Stimulated activated naive CD8-positive, alpha-beta T cell treated with anti-CD3 and anti-CD28 coated beads, Interleukin-15, amount 100 ng/mL, for 72 hours (primary cell): ENCODE results near the gene MAD1L1.
A peak's percentile ranks its signal among the peaks of the same experiment; 100 is the strongest.

Experiments used
- ATAC-seq: fragments of 150-1000 bp; cut with Tn5 transposase; 2 replicates; pipeline ENCODE4 v1.10.0; 2021; ENCODE audit warnings: mild to moderate bottlenecking, moderate library complexity
- DNase-seq, 2 donors: peaks; one replicate each; pipeline ENCODE4 v3.0.0; 2021 to 2022
- H3K27ac Mint-ChIP-seq, 2 donors: one replicate each; pipeline ENCODE4 v1.8.0; 2022; ENCODE audit warnings: mild to moderate bottlenecking in 2 of 2, mixed read lengths in 2 of 2, moderate library complexity in 2 of 2
- H3K27me3 Mint-ChIP-seq: one replicate; pipeline ENCODE4 v1.8.0; 2022; ENCODE audit warnings: mixed read lengths
- H3K4me1 Mint-ChIP-seq: one replicate; pipeline ENCODE4 v1.8.0; 2022; ENCODE audit warnings: mild to moderate bottlenecking, mixed read lengths
- H3K4me3 Mint-ChIP-seq, 2 donors: one replicate each; pipeline ENCODE4 v1.8.0; 2022; ENCODE audit warnings: mild to moderate bottlenecking in 2 of 2, mixed read lengths in 2 of 2, moderate library complexity in 1 of 2
- H3K9me3 Mint-ChIP-seq, 2 donors: one replicate each; pipeline ENCODE4 v1.8.0; 2022; ENCODE audit warnings: mixed read lengths in 2 of 2

MAD1L1 gene

GRCh38 chr7:1928645-1929348 is 303.9 kb downstream of the MAD1L1 start:
- no peaks in the 10 kb centered on the region for H3K9me3 Mint-ChIP-seq
- peaks cover 43% of the 10 kb centered on the region for H3K4me1 Mint-ChIP-seq
- DNase-seq (no peak), ATAC-seq (no peak)
- H3K27ac Mint-ChIP-seq = no peak overlapping the region
- H3K27me3 Mint-ChIP-seq = peaks cover 26% of the 10 kb centered on the region
- H3K4me3 Mint-ChIP-seq = no peak overlapping the region

DNA sequence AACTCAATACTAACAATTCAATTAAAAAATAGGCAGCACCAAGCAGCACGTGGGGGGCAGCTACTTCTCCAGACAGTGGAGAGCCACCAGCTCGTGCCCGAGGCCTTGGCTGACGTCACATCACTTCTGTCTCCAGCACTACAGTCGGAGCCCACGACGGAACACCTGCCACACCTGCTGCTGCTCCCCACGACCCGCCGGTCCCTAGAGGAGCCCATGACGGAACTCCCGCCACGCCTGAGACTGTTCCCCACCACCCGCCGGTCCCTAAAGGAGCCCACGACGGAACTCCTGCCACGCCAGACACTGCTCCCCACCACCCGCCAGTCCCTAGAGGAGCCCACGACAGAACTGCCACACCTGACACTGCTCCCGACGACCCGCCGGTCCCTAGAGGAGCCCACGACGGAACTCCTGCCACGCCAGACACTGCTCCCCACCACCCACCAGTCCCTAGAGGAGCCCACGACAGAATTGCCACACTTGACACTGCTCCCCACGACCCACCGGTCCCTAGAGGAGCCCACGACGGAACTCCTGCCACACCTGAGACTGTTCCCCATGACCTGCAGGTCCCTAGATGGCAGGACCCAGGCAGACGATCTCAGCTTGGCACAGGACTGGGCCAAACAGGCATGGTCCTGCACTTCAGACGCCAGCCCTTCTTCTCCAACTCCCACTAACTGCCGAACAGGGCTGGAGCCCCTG is 304.7 kb downstream of the MAD1L1 start:
- no peak overlapping the region for H3K4me3 Mint-ChIP-seq
- DNase-seq = no peak
- no peak overlapping the region for H3K27ac Mint-ChIP-seq
- peaks cover 50% of the 10 kb centered on the region for H3K4me1 Mint-ChIP-seq
- H3K27me3 Mint-ChIP-seq = peaks cover 26% of the 10 kb centered on the region
- no peak for ATAC-seq
- no peaks in the 10 kb centered on the region for H3K9me3 Mint-ChIP-seq

- Mint-ChIP-seq H3K27ac (no peak overlapping the region), H3K4me1 (peaks cover 62% of the 10 kb centered on the region), H3K27me3 (peaks cover 26% of the 10 kb centered on the region), H3K9me3 (no peaks in the 10 kb centered on the region), H3K4me3 (no peak overlapping the region)
- no peak for ATAC-seq
- DNase-seq = no peak
Observed at GRCh38 chr7:1926908-1927306, 305.8 kb downstream of the MAD1L1 start.

DNA sequence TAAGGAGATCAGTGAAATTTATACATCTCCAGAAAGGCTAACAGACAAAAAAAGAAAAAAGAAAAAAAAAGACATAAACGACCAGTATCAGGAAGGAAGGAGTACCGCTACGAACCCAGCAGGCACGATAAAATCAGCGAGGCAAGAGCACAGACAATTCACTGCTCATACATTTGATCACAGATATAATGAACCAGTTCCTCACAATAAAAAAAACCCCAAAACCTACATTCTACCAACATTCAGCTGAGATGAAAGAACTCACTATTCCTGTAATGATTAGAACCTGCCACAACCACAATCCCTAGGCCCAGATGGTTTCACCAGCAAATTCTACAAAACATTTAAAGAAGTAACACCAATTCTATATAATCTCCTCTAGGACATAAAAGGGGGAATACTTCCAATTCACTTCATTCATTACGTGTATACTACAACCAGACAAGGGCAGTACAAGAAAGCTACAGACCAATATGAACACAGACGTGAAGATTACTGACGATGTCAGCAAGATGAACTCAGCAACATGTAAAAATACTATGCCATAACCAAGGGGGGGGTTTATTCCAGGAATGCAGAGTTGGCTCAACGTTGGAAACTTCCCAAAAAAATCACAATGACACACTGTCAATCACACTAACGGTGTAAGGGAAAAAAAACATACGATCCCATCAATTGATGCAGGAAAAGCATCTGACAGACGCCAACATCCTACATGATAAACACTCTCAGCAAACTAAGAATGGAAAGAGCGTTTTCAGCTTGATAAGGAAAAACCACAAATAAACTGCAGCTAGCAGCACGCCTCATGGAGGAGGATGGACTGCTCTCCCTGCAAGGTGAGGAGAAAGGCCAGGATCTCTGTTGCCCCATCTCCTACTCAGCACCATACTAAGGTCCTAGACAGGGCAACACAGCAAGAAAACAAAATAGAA is 306.5 kb downstream of the MAD1L1 start:
- Mint-ChIP-seq H3K4me3 (peak overlapping the region; percentile 52 to 55), H3K4me1 (peaks cover 68% of the 10 kb centered on the region), H3K27me3 (peaks cover 26% of the 10 kb centered on the region), H3K9me3 (no peaks in the 10 kb centered on the region), H3K27ac (no peak overlapping the region)
- peak; percentile 77 for ATAC-seq
- DNase-seq = no peak

GRCh38 chr7:1925349-1925748 is 307.4 kb downstream of the MAD1L1 start:
- no peak for DNase-seq
- H3K27ac Mint-ChIP-seq = no peak overlapping the region
- no peak for ATAC-seq

GRCh38 chr7:1924258-1924817 is 308.4 kb downstream of the MAD1L1 start:
- Mint-ChIP-seq H3K27ac (peak overlapping the region in 1 of 2 donors; percentile 2), H3K27me3 (peaks cover 34% of the 10 kb centered on the region), H3K9me3 (no peaks in the 10 kb centered on the region), H3K4me1 (peaks cover 87% of the 10 kb centered on the region), H3K4me3 (peak overlapping the region; percentile 32 to 53)
- no peak for DNase-seq
- ATAC-seq = peak; percentile 41

More at GRCh38 chr7:1925349-1925748, 307.4 kb downstream of the MAD1L1 start:
- Mint-ChIP-seq H3K4me3 (peak overlapping the region; percentile 52 to 55), H3K27me3 (peaks cover 29% of the 10 kb centered on the region), H3K9me3 (no peaks in the 10 kb centered on the region), H3K4me1 (peaks cover 77% of the 10 kb centered on the region)

GRCh38 chr7:1923409-1924257 is 309.1 kb downstream of the MAD1L1 start:
- H3K4me1 Mint-ChIP-seq = peaks cover 94% of the 10 kb centered on the region
- H3K27ac Mint-ChIP-seq = no peak overlapping the region
- peaks cover 33% of the 10 kb centered on the region for H3K27me3 Mint-ChIP-seq
- peak overlapping the region; percentile 32 to 53 for H3K4me3 Mint-ChIP-seq
- DNase-seq = no peak
- H3K9me3 Mint-ChIP-seq = no peaks in the 10 kb centered on the region
- no peak for ATAC-seq

- peaks cover 95% of the 10 kb centered on the region for H3K4me1 Mint-ChIP-seq
- H3K27ac Mint-ChIP-seq = no peak overlapping the region
- peaks cover 26% of the 10 kb centered on the region for H3K27me3 Mint-ChIP-seq
- no peaks in the 10 kb centered on the region for H3K9me3 Mint-ChIP-seq
- DNase-seq (no peak), ATAC-seq (no peak)
- H3K4me3 Mint-ChIP-seq = no peak overlapping the region
Observed at GRCh38 chr7:1922870-1923236, 309.9 kb downstream of the MAD1L1 start.

- H3K27ac Mint-ChIP-seq = no peak overlapping the region
- no peaks in the 10 kb centered on the region for H3K9me3 Mint-ChIP-seq
- DNase-seq (peak; percentile 55 to 60), ATAC-seq (peak; percentile 58)
- peaks cover 98% of the 10 kb centered on the region for H3K4me1 Mint-ChIP-seq
- H3K4me3 Mint-ChIP-seq = peak overlapping the region; percentile 50 to 76
- H3K27me3 Mint-ChIP-seq = peaks cover 24% of the 10 kb centered on the region
Observed at GRCh38 chr7:1922071-1922869, 310.5 kb downstream of the MAD1L1 start.

GRCh38 chr7:1920881-1921280 is 311.9 kb downstream of the MAD1L1 start:
- peak overlapping the region in 1 of 2 donors; percentile 90 for H3K27ac Mint-ChIP-seq
- H3K4me3 Mint-ChIP-seq = peak overlapping the region; percentile 8 to 89
- no peak for ATAC-seq
- peaks cover 98% of the 10 kb centered on the region for H3K4me1 Mint-ChIP-seq
- no peak for DNase-seq
- H3K9me3 Mint-ChIP-seq = no peaks in the 10 kb centered on the region
- H3K27me3 Mint-ChIP-seq = peaks cover 15% of the 10 kb centered on the region

DNA sequence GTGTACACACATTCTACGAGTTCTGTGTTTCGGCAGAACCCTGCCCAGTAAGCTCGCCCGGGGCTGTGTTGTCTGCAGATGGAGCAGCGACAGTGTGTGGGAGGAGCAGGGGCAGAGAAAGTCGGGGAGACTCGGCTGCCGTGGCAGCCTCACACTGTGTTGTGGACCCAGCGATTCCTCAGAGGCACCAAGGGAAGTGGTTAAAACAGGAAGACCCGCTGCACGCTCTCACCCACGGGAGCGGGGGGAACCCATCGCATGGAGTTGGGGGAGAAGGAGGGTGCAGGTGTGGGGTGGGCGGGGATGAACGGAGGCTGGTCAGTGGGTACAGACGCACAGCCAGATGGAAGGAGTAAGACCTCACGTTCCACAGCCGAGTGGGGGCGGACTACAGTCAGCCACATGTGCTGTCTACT is 312.5 kb downstream of the MAD1L1 start:
- peaks cover 15% of the 10 kb centered on the region for H3K27me3 Mint-ChIP-seq
- peak overlapping the region; percentile 86 to 90 for H3K27ac Mint-ChIP-seq
- no peaks in the 10 kb centered on the region for H3K9me3 Mint-ChIP-seq
- H3K4me3 Mint-ChIP-seq = peak overlapping the region; percentile 63 to 89
- H3K4me1 Mint-ChIP-seq = peaks cover 92% of the 10 kb centered on the region
- DNase-seq = peak in 1 of 2 donors; percentile 33
- peak; percentile 60 for ATAC-seq

- Mint-ChIP-seq H3K27ac (peak overlapping the region; percentile 86 to 90), H3K4me1 (peaks cover 86% of the 10 kb centered on the region), H3K9me3 (no peaks in the 10 kb centered on the region), H3K27me3 (peaks cover 14% of the 10 kb centered on the region), H3K4me3 (peak overlapping the region; percentile 63 to 89)
- DNase-seq = no peak
- peak; percentile 46 for ATAC-seq
Observed at GRCh38 chr7:1919539-1920265, 313.0 kb downstream of the MAD1L1 start.

DNA sequence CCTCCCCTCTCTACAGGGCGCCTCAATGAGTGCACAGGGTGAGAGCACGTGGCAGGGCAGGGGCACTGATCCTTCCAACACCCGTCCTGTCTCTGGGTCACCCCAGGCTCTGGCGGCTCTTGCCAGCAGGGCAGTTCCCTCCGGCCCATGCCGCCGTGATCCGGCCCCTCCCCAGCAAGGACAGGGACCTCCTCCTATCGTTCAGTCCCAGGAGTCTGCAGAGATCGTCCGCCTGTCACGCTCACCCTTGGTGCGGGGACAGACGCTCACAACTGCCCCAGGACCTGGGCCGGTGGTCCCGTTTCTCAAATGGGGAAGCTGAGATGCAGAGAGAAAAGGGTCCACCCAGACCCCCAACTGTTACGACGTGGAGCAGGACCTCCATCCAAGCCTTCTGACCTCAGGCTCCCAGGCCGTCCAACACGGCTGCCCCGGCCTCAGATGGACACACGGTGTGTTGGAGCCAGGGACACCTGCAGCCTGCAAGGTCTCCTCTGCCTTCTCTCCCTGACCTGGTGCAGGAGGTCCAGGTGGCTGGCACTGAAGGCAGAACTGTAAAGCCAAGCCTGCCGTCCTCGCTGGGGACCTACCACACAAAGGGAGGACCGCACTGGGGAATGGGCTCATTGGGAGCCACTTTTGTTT is 313.7 kb downstream of the MAD1L1 start:
- ATAC-seq (no peak), DNase-seq (no peak)
- Mint-ChIP-seq H3K27me3 (peaks cover 7% of the 10 kb centered on the region), H3K9me3 (no peaks in the 10 kb centered on the region), H3K4me3 (peak overlapping the region in 1 of 2 donors; percentile 89), H3K4me1 (peaks cover 80% of the 10 kb centered on the region), H3K27ac (peak overlapping the region in 1 of 2 donors; percentile 48)
